SKM-1 treated with dmso at 0.1 percent for 144 hours (cell line): Measurements from ENCODE around the gene RBM15.

Experiments used
- DNase-seq: peaks from one replicate; lab custom pipeline; 2025; ENCODE audit not compliant: unreplicated experiment; lab: John Stamatoyannopoulos, UW

The RBM15 gene

GRCh38 chr1:110393691-110394492 is 54.7 kb downstream of the RBM15 start:
- no peak for DNase-seq

- DNase-seq = no peak
These were observed 55.3 kb downstream of the RBM15 start for GRCh38 chr1:110394493-110394820.
